GM23248 (cell line): ENCODE measurements around the gene LGR6.

Experiments used
- EZH2 ChIP-seq: fragments of 200-600 bp; sonication (generic); IDR thresholded peaks from 2 replicates; pipeline ENCODE4 v1.6.1; 2018; ENCODE audit warnings: antibody characterized with exemption, mild to moderate bottlenecking; ENCODE audit not compliant: insufficient read depth, poor library complexity, severe bottlenecking
- EZH2phosphoT487 ChIP-seq: fragments of 200-600 bp; sonication (generic); IDR thresholded peaks from 2 replicates; pipeline ENCODE4 v1.6.1; 2018; ENCODE audit warnings: antibody characterized with exemption, moderate library complexity, mild to moderate bottlenecking, low read depth; ENCODE audit not compliant: insufficient read depth

- TF ChIP-seq EZH2phosphoT487 (no peak), EZH2 (no peak)
Measured at GRCh38 chr1:202145068-202145743, 48.4 kb upstream of the LGR6 start.
